Activated CD8-positive, alpha-beta T cell treated with anti-CD3 and anti-CD28 coated beads for 36 hours (primary cell): ENCODE results near the gene ULK3. TPM values are rescaled to one million over a fixed set of nuclear protein-coding genes. Genes with fewer than 3 reads are reported as not detected.
"Not testable (repeated sequence)": the region's sequence is repeated elsewhere in the genome, so short reads cannot be mapped to it uniquely, and the experiment has no call there.

Source experiments
- ATAC-seq: fragments of 200-7000 bp; cut with Tn5 transposase; one replicate; pipeline ENCODE4 v1.10.0; 2021; ENCODE audit warnings: mild to moderate bottlenecking, moderate library complexity
- CTCF ChIA-PET: fragments of 350-600 bp; sonication (Branson Sonifier 250); formaldehyde crosslinking; loops from one replicate; lab custom pipeline; 2021; ENCODE audit warnings: antibody characterized with exemption; lab: Charles Lee
- POLR2A ChIA-PET: fragments of 350-600 bp; sonication (Branson Sonifier 250); formaldehyde crosslinking; loops from one replicate; lab custom pipeline; 2021; ENCODE audit warnings: antibody characterized with exemption; lab: Charles Lee
- DNase-seq: peaks from one replicate; pipeline ENCODE4 v3.0.0-alpha.2; 2020
- H3K27ac Mint-ChIP-seq: one replicate; pipeline ENCODE4 v1.8.0; 2021; ENCODE audit warnings: mild to moderate bottlenecking, mixed read lengths
- H3K27me3 Mint-ChIP-seq: one replicate; pipeline ENCODE4 v1.8.0; 2021; ENCODE audit warnings: mixed read lengths
- H3K36me3 Mint-ChIP-seq: one replicate; pipeline ENCODE4 v1.8.0; 2021; ENCODE audit warnings: low read depth, mixed read lengths
- H3K4me1 Mint-ChIP-seq: one replicate; pipeline ENCODE4 v1.8.0; 2021; ENCODE audit warnings: low read depth, mixed read lengths
- H3K4me3 Mint-ChIP-seq: one replicate; pipeline ENCODE4 v1.8.0; 2021; ENCODE audit warnings: mild to moderate bottlenecking, moderate library complexity, mixed read lengths
- H3K9me3 Mint-ChIP-seq: one replicate; pipeline ENCODE4 v1.8.0; 2021; ENCODE audit warnings: mixed read lengths
- CTCF ChIP-seq: fragments of 200-600 bp; IDR thresholded peaks from one replicate; pipeline ENCODE4 v1.8.0; 2022; ENCODE audit warnings: antibody characterized with exemption, mild to moderate bottlenecking
- intact Hi-C: fragments of 100-400 bp; cut with micrococcal nuclease; formaldehyde crosslinking; loops from one replicate; pipeline ENCODE4 v1.10.0; 2022
- total RNA-seq, 2 experiments: library from RNA; stranded (reverse); gene quantifications; one replicate each; pipeline ENCODE4 v1.2.3, GENCODE V29; 2021

Gene ULK3
- total RNA-seq, 2 experiments from 2014 or later, result 45.9 to 49.3 TPM

DNA sequence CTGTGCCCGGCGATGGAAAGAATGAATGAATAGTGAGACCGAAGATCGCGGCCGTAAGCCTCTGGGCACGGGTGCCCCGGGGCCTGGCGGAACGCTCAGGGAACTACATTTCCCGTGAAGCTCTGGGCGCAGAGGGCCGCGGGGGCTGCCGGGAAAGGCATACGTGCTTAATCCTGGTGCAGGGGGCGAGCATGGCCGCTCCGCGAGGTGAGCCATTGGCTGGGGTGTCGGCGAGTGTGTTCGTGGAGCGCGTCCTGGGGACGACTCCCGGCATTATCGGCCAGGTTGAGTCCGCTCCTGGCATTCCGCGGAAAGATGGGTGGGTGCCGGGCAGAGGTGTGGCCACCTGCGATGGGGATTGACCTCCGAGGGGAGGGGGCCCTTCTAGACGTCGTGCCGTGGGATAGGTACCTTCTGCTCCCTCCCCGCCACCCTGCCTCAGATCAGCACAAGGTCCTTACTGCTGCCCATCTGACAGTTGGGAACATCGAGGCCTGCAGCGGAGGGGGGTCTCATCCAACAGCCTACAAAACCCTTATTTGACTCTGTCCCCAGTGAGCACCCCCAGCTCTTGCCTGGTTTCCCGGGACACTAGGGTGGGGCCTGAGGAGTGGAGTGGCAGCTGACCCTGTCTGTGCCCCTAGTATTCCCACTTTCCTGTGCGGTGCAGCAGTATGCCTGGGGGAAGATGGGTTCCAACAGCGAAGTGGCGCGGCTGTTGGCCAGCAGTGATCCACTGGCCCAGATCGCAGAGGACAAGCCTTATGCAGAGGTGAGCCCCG lies 47.1 kb upstream of the ULK3 start, which contains the start of gene MPI:
Gene MPI, plus strand, starts transcription at position 160 of the 782 bp plus-strand sequence. Its CDS starts 32 bp downstream, at position 192.
- ATAC-seq, result peak; percentile 98
- peaks cover 39% of the 10 kb centered on the region for H3K4me1 Mint-ChIP-seq
- H3K4me3 Mint-ChIP-seq, result peak within 1 kb of the TSS; percentile 78
- H3K27ac Mint-ChIP-seq, result peak within 1 kb of the TSS; percentile 87
- DNase-seq, result peak; percentile 96
- intact Hi-C loops, result no loop called here
- no peaks in the 10 kb centered on the region for H3K27me3 Mint-ChIP-seq
- POLR2A ChIA-PET, result interaction anchor here (1.0 to 2.9 kb wide), 7 partner anchors 11 to 113 kb away, joined by 3 to 19 read pairs (median 4); partner anchors contain the start of genes CSK and SCAMP2
- no peaks in the 10 kb centered on the region for H3K9me3 Mint-ChIP-seq
- TF ChIP-seq CTCF, result no peak
- peaks cover 38% of the 10 kb centered on the region for H3K36me3 Mint-ChIP-seq
- CTCF ChIA-PET, result interaction anchor here (0.9 to 6.5 kb wide), 5 partner anchors 12 to 119 kb away, joined by 3 to 52 read pairs (median 4); partner anchors contain the start of genes FAM219B and ULK3

- no peaks in the 10 kb centered on the region for H3K9me3 Mint-ChIP-seq
Measured at GRCh38 chr15:74889390-74889882, 46.5 kb upstream of the ULK3 start.

DNA sequence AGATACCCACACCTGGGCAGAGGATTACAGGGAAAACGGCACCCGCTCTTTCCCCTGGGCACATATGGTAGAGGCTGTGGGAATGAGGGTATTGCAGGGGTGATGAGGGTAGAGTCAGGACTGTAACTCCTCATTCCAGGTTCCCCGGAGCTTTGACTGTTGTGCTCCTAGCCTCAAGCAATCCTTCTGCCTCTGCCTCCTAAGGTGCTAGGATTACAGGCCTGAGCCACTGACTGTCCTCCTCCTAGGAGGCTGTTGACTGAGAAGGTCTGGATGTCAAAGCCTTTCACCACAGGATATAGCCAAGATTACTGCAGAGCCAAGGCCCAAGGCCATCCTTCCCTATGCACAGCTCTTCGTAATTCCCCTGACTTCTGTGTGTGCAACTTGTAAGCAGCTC lies 45.8 kb upstream of the ULK3 start:
- Mint-ChIP-seq H3K36me3 (peaks cover 35% of the 10 kb centered on the region), H3K9me3 (no peaks in the 10 kb centered on the region), H3K27ac (peak overlapping the region; percentile 87), H3K4me1 (peaks cover 37% of the 10 kb centered on the region), H3K27me3 (no peaks in the 10 kb centered on the region), H3K4me3 (peak overlapping the region; percentile 78)
- DNase-seq (no peak), ATAC-seq (no peak)
- intact Hi-C loops, result no loop called here
- TF ChIP-seq CTCF, result no peak
- ChIA-PET CTCF (interaction anchor here (1.5 to 6.5 kb wide), 2 partner anchors 13 to 45 kb away, joined by 8 to 52 read pairs; partner anchors contain the start of gene ULK3), POLR2A (interaction anchor here (1.0 to 2.9 kb wide), 5 partner anchors 12 to 111 kb away, joined by 3 to 19 read pairs (median 4); partner anchors contain the start of gene SCAMP2)

More at GRCh38 chr15:74889390-74889882, 46.5 kb upstream of the ULK3 start:
- peak; percentile 24 for DNase-seq
- POLR2A ChIA-PET, result interaction anchor here (1.0 to 2.9 kb wide), 6 partner anchors 11 to 112 kb away, joined by 3 to 19 read pairs (median 4); partner anchors contain the start of gene SCAMP2
- peak overlapping the region; percentile 78 for H3K4me3 Mint-ChIP-seq
- intact Hi-C loops, result no loop called here
- H3K4me1 Mint-ChIP-seq, result peaks cover 39% of the 10 kb centered on the region
- peak overlapping the region; percentile 87 for H3K27ac Mint-ChIP-seq
- no peaks in the 10 kb centered on the region for H3K27me3 Mint-ChIP-seq
- H3K36me3 Mint-ChIP-seq, result peaks cover 36% of the 10 kb centered on the region
- CTCF ChIA-PET, result interaction anchor here (0.9 to 6.5 kb wide), 5 partner anchors 13 to 118 kb away, joined by 3 to 52 read pairs (median 4); partner anchors contain the start of genes FAM219B and ULK3
- ATAC-seq, result peak; percentile 12
- no peak for TF ChIP-seq CTCF

GRCh38 chr15:74887537-74888193 lies 44.7 kb upstream of the ULK3 start:
- H3K36me3 Mint-ChIP-seq, result peaks cover 24% of the 10 kb centered on the region
- H3K9me3 Mint-ChIP-seq, ATAC-seq, H3K27me3 Mint-ChIP-seq, H3K4me3 Mint-ChIP-seq, H3K27ac Mint-ChIP-seq, intact Hi-C loops, DNase-seq: not testable (repeated sequence)
- peaks cover 26% of the 10 kb centered on the region for H3K4me1 Mint-ChIP-seq
- POLR2A ChIA-PET, result interaction anchor here (0.6 to 2.3 kb wide), 2 partner anchors 16 to 18 kb away, joined by 4 to 6 read pairs; no protein-coding TSS in a partner anchor
- CTCF ChIA-PET, result interaction anchor here (6.5 kb wide), 1 partner anchor 14 kb away, joined by 52 read pairs; no protein-coding TSS in a partner anchor

GRCh38 chr15:74885461-74885860 lies 42.5 kb upstream of the ULK3 start:
- no peak for TF ChIP-seq CTCF
- intact Hi-C loops, result no loop called here
- DNase-seq (no peak), ATAC-seq (no peak)
- Mint-ChIP-seq H3K4me1 (peaks cover 11% of the 10 kb centered on the region), H3K4me3 (no peak overlapping the region), H3K9me3 (no peaks in the 10 kb centered on the region), H3K36me3 (peaks cover 4% of the 10 kb centered on the region), H3K27me3 (no peaks in the 10 kb centered on the region), H3K27ac (no peak overlapping the region)
- CTCF ChIA-PET, result interaction anchor here (3.4 kb wide), 1 partner anchor 15 kb away, joined by 31 read pairs; no protein-coding TSS in a partner anchor
- POLR2A ChIA-PET, result no interaction called here
